ENCODE results near the gene CAPN3.

CAPN3 gene

GRCh38 chr15:42457445-42458442 is 98.4 kb downstream of the CAPN3 start:
- DNase-seq = no peak

DNA sequence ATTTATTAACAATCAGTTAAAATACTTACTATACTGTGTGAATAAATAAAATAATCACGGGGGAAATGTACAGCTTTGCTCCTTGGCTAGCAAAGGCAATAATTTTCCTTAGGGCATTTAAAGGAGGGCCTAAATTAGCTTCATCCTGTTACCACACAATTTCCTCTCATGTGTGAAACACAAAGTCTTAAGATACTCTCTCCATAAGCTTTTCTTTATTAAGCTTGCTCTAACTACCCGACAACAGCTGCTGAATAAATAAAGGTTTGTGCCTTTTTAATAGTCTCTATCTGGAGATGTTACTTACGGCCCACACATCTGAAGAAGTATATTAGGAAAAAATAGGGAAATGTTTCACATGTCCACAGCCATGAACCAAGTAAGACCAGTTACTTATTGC is 102.0 kb downstream of the CAPN3 start:
- DNase-seq = no peak
